ENCODE results near the gene GALNT16. TPM values are rescaled to one million over a fixed set of nuclear protein-coding genes. Genes with fewer than 3 reads are reported as not detected.

The GALNT16 gene
- total RNA-seq, 1 donor from 2014 or later: 6.2 TPM

DNA sequence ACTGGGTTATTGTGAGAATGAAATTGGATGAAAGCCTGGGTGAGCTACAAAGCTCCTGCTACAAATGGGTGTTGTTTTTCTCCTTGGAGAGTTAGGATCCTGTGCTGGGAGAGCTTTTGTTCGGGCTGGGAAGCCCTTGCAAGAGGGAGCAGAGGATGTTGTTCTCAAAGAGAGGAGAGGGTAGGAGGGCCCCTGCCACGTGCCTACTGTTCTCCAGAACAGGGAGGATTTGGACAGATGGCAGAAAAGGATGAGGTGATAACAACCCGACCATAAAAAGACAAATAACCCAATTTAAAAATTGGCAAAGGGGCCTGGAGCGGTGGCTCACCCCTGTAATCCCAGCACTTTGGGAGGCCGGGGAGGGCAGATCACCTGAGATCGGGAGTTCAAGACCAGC is 68.8 kb downstream of the GALNT16 start:
- H2AFZ ChIP-seq (ENCODE audit: low read depth, low read length): no peak overlapping the region
- H3K4me3 ChIP-seq (ENCODE audit: insufficient read depth, low read depth, low read length): no peak overlapping the region
- H3K27me3 ChIP-seq (ENCODE audit: insufficient read depth, low read length): no peaks in the 10 kb centered on the region
- no peaks in the 10 kb centered on the region for H3K4me1 ChIP-seq (ENCODE audit: insufficient read depth, low read length)
- H3K27ac ChIP-seq (ENCODE audit: low read depth, low read length): no peak overlapping the region
- no peaks in the 10 kb centered on the region for H3K79me2 ChIP-seq (ENCODE audit: insufficient read depth, low read length)
- H3K4me2 ChIP-seq (ENCODE audit: low read length): no peak overlapping the region
- H3K36me3 ChIP-seq (ENCODE audit: insufficient read depth, low read length): no peaks in the 10 kb centered on the region
- FAIRE-seq (no peak), DNase-seq (ENCODE audit: low read depth) (no peak)
- H3K9ac ChIP-seq (ENCODE audit: low read length): no peak overlapping the region
- H3K27me3 Mint-ChIP-seq (ENCODE audit: low read depth, unreplicated experiment): peaks cover 33% of the 10 kb centered on the region
- H3K9me3 Mint-ChIP-seq (ENCODE audit: unreplicated experiment): no peaks in the 10 kb centered on the region
- no peak overlapping the region for H3K27ac Mint-ChIP-seq (ENCODE audit: unreplicated experiment)
- H3K36me3 Mint-ChIP-seq (ENCODE audit: low read depth, unreplicated experiment): peaks cover 2% of the 10 kb centered on the region
- TF ChIP-seq, protein P1, sequence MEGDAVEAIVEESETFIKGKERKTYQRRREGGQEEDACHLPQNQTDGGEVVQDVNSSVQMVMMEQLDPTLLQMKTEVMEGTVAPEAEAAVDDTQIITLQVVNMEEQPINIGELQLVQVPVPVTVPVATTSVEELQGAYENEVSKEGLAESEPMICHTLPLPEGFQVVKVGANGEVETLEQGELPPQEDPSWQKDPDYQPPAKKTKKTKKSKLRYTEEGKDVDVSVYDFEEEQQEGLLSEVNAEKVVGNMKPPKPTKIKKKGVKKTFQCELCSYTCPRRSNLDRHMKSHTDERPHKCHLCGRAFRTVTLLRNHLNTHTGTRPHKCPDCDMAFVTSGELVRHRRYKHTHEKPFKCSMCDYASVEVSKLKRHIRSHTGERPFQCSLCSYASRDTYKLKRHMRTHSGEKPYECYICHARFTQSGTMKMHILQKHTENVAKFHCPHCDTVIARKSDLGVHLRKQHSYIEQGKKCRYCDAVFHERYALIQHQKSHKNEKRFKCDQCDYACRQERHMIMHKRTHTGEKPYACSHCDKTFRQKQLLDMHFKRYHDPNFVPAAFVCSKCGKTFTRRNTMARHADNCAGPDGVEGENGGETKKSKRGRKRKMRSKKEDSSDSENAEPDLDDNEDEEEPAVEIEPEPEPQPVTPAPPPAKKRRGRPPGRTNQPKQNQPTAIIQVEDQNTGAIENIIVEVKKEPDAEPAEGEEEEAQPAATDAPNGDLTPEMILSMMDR (IDR thresholded peaks at IDR 0.05; ENCODE audit: insufficient read depth, low read depth, low read length): no peak
- no peak for TF ChIP-seq EZH2 (IDR thresholded peaks at IDR 0.05; ENCODE audit: insufficient read depth, low read length)
- H3K9me3 ChIP-seq (ENCODE audit: insufficient read depth, low read depth, low read length): no peaks in the 10 kb centered on the region
- peaks cover 2% of the 10 kb centered on the region for H3K4me1 Mint-ChIP-seq (ENCODE audit: low read depth, unreplicated experiment)
- H3K4me3 Mint-ChIP-seq (ENCODE audit: unreplicated experiment): no peak overlapping the region
- no peaks in the 10 kb centered on the region for H4K20me1 ChIP-seq (ENCODE audit: insufficient read depth, low read length)

DNA sequence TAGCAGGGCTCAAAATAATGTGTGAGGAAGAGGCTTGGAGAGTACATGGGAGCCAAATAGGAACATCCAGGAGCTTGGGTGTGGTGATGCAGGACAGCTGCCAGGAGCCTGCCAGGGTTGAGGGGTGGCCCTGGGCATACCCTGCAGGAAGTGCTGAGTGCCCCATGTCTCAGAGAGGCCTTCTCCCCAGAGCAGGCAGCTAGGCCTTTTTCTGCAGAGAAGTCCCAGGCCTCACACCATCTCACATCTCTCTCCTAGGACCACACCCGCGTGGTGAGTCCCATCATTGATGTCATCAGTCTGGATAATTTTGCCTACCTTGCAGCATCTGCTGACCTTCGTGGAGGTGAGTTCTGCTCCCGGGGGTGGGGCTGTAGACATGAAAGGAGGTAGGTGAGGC is 71.2 kb downstream of the GALNT16 start:
- Histone ChIP-seq H3K9ac (ENCODE audit: low read length) (no peak overlapping the region), H3K27me3 (ENCODE audit: insufficient read depth, low read length) (peaks cover 3% of the 10 kb centered on the region), H3K4me1 (ENCODE audit: insufficient read depth, low read length) (no peaks in the 10 kb centered on the region), H3K36me3 (ENCODE audit: insufficient read depth, low read length) (no peaks in the 10 kb centered on the region), H3K4me2 (ENCODE audit: low read length) (no peak overlapping the region), H3K79me2 (ENCODE audit: insufficient read depth, low read length) (no peaks in the 10 kb centered on the region), H3K4me3 (ENCODE audit: insufficient read depth, low read depth, low read length) (no peak overlapping the region), H4K20me1 (ENCODE audit: insufficient read depth, low read length) (no peaks in the 10 kb centered on the region), H2AFZ (ENCODE audit: low read depth, low read length) (no peak overlapping the region), H3K9me3 (ENCODE audit: insufficient read depth, low read depth, low read length) (no peaks in the 10 kb centered on the region), H3K27ac (ENCODE audit: low read depth, low read length) (no peak overlapping the region)
- peaks cover 22% of the 10 kb centered on the region for H3K27me3 Mint-ChIP-seq (ENCODE audit: low read depth, unreplicated experiment)
- H3K9me3 Mint-ChIP-seq (ENCODE audit: unreplicated experiment): no peaks in the 10 kb centered on the region
- H3K27ac Mint-ChIP-seq (ENCODE audit: unreplicated experiment): no peak overlapping the region
- H3K4me1 Mint-ChIP-seq (ENCODE audit: low read depth, unreplicated experiment): peaks cover 2% of the 10 kb centered on the region
- peaks cover 2% of the 10 kb centered on the region for H3K36me3 Mint-ChIP-seq (ENCODE audit: low read depth, unreplicated experiment)
- FAIRE-seq (no peak), DNase-seq (ENCODE audit: low read depth) (no peak)
- H3K4me3 Mint-ChIP-seq (ENCODE audit: unreplicated experiment): no peak overlapping the region
- TF ChIP-seq, protein P1 (IDR thresholded peaks at IDR 0.05; ENCODE audit: insufficient read depth, low read depth, low read length): no peak
- TF ChIP-seq EZH2 (IDR thresholded peaks at IDR 0.05; ENCODE audit: insufficient read depth, low read length): no peak

DNA sequence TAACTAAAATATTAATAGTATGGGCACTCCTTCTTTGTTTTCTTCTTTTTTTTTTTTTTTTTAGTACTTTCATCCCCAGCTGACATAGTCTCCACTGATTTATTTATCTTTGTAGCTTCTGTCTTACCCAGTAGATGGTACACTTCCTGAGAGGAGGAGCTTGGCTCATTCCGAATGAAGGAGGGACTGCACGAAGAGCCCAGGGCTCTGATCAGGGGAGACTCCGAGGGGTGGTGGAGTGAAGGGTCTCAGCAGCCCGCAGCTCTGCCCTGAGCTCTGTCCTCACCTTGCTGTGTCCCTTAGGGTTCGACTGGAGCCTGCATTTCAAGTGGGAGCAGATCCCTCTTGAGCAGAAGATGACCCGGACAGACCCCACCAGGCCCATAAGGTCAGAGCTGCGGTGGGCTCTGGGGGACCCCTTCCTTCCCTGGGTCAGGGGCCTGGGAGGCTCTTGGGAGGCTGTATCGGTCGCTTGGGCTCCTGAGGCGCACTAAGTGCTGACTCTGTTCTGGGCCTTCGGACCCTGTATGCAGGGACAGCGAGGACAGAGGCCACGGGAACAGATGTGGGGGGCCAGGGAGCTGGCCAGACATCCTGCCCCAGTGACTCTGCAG is 72.9 kb downstream of the GALNT16 start:
- Histone ChIP-seq H4K20me1 (ENCODE audit: insufficient read depth, low read length) (no peaks in the 10 kb centered on the region), H3K79me2 (ENCODE audit: insufficient read depth, low read length) (no peaks in the 10 kb centered on the region), H3K27me3 (ENCODE audit: insufficient read depth, low read length) (peaks cover 3% of the 10 kb centered on the region), H3K4me2 (ENCODE audit: low read length) (no peak overlapping the region), H2AFZ (ENCODE audit: low read depth, low read length) (no peak overlapping the region), H3K4me1 (ENCODE audit: insufficient read depth, low read length) (no peaks in the 10 kb centered on the region), H3K9me3 (ENCODE audit: insufficient read depth, low read depth, low read length) (no peaks in the 10 kb centered on the region), H3K27ac (ENCODE audit: low read depth, low read length) (no peak overlapping the region), H3K9ac (ENCODE audit: low read length) (no peak overlapping the region), H3K4me3 (ENCODE audit: insufficient read depth, low read depth, low read length) (no peak overlapping the region), H3K36me3 (ENCODE audit: insufficient read depth, low read length) (no peaks in the 10 kb centered on the region)
- no peaks in the 10 kb centered on the region for H3K9me3 Mint-ChIP-seq (ENCODE audit: unreplicated experiment)
- H3K4me3 Mint-ChIP-seq (ENCODE audit: unreplicated experiment): no peak overlapping the region
- no peak for DNase-seq (ENCODE audit: low read depth)
- no peak for FAIRE-seq
- H3K27me3 Mint-ChIP-seq (ENCODE audit: low read depth, unreplicated experiment): peaks cover 13% of the 10 kb centered on the region
- H3K27ac Mint-ChIP-seq (ENCODE audit: unreplicated experiment): no peak overlapping the region
- peaks cover 4% of the 10 kb centered on the region for H3K4me1 Mint-ChIP-seq (ENCODE audit: low read depth, unreplicated experiment)
- H3K36me3 Mint-ChIP-seq (ENCODE audit: low read depth, unreplicated experiment): no peaks in the 10 kb centered on the region
- TF ChIP-seq, protein P1 (IDR thresholded peaks at IDR 0.05; ENCODE audit: insufficient read depth, low read depth, low read length): no peak
- no peak for TF ChIP-seq EZH2 (IDR thresholded peaks at IDR 0.05; ENCODE audit: insufficient read depth, low read length)

Data from astrocyte (in vitro differentiated cells and primary cell).